ENCODE measurements around the gene FLOT2.
"Not testable (repeated sequence)": the region's sequence is repeated elsewhere in the genome, so short reads cannot be mapped to it uniquely, and the experiment has no call there.

Gene FLOT2, protein sequence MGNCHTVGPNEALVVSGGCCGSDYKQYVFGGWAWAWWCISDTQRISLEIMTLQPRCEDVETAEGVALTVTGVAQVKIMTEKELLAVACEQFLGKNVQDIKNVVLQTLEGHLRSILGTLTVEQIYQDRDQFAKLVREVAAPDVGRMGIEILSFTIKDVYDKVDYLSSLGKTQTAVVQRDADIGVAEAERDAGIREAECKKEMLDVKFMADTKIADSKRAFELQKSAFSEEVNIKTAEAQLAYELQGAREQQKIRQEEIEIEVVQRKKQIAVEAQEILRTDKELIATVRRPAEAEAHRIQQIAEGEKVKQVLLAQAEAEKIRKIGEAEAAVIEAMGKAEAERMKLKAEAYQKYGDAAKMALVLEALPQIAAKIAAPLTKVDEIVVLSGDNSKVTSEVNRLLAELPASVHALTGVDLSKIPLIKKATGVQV

DNA sequence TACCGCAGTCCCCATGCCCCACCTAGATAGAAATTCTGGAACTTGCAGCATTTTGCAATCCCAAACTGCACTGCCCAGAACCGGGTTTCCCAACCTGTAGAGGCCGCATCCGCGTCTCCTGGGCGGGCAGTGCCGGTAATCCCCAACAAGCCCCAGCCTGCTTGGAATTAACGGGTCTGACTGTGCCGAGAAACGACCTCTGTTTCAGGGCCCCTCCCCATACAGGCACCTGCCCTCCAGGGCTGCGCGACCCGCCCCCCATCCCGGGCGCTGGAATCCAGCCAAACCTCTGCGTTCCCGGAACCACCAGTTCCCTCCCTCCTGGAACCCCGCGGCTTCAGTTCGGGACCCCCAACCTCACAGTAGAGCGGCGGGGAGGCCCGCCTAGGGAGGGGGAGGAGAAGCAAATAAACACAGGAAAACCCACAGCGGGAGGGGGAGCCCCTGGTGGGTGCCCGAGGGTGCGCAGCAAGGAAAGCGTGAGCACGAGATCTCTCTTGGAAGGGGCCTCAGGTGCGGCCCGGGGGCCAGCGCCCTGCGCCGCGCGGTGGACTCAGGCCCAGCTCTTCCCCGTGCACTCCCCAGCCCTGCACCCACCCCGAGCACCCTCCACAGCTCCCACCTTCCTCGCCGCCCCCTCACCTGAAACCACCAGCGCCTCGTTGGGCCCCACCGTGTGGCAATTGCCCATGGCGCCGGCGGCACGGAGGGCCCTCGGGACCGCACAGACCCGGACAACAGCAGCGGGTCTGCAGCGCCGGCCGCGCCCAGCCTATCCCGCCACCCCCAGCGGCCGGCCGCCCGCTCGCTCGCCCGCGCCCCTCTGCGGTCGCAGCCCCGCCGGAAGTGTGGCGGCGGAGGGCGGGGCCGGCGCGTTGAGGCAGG is at the start of gene FLOT2:
FLOT2 (minus strand) TSS at position 850 of the 885 bp plus-strand sequence; CDS start at position 691, 159 bp downstream.
- DNase-seq, result peak; percentile 76

DNA sequence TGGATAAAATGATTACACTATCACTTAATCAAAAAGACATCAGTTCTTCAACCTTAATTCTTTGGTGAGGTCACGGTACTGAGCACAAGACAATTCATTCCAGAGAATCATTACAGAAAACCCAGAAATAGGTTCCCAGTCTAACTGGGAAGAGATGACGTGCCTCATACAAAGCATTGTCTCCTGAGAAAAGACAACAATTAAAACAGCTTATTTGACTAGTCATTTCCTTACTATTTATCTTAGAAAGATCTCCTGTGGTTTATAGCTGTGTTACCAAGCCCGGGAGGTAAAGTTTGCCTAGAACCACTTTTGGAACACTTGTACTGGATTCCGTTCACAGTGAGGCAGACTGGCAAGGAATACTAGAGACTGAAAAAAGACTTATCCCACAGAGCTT is 48.7 kb upstream of the FLOT2 start:
- no peak for DNase-seq

DNA sequence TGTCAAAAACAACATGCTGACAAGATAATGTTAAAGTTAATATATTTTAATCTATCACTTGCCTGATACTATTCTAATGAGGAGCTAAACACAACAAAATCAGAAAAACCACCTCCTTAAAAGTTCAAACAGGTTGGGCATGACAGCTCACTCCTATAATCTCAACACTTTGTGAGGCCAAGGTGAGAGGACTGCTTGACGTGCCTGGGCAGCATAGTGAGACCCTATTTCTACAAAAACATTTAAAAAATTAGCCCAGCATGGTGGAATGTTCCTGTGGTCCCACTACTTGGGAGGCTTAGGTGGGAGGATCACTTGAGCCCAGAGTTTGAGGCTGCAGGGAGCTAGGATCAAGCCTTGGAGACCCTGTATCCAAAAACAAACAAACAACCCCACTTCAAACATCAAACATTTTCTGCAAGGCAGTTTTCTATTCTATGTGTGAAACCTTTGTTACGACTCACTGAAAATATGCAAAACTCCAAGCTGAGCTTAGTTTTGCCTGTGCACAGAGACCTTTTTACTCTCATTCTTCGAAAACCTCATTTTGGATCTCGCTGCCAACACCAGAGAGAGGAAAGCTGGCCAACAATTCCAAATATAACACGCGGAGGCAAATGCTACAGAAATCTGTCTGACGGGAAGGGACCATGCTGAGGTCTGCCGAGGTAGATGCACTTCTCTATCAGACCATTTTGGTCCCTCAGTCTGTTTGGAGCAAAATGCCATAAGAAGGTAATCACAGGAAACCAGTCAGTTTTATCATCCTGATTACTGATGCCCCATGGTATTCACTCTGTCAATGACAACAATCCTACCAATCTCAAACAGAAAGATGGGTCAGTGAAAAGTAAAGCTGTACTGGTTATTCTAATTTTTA is 47.6 kb upstream of the FLOT2 start:
- no peak for DNase-seq

DNA sequence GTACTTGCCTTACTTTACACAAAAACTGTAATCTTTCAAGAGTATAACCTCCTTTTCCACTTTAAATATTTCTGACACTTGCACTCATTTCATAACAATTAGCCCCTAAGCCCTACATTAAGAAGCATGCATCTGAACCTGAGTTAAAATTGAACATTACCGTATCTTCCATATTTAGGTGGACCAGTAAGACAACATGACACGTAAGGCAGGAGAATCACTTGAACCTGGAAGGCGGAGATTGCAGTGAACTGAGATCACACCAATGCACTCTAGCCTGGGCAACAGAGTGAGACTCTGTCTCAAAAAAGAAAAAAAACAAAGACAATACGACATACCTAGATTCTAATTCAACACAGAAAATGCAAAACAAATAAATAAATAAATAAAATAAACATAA is 46.8 kb upstream of the FLOT2 start:
- DNase-seq, result no peak

DNA sequence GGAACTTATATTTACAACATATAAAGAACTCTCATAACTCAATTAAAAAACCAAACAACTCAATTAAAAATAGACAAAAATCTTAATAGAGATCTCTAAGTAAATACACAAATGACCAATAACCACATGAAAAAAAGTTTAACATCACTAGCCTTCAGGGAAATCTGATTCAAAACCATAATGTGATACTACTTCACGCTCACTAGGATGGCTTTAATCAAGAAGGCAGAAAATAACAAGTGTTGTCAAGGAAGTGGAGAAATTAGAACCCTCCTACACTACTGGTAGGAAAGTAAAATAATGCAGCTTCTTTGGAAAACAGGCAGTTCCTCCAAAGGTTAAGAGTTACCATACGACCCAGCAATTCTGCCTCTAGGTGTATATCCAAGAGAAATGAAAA is 45.4 kb upstream of the FLOT2 start:
- DNase-seq, result no peak

DNA sequence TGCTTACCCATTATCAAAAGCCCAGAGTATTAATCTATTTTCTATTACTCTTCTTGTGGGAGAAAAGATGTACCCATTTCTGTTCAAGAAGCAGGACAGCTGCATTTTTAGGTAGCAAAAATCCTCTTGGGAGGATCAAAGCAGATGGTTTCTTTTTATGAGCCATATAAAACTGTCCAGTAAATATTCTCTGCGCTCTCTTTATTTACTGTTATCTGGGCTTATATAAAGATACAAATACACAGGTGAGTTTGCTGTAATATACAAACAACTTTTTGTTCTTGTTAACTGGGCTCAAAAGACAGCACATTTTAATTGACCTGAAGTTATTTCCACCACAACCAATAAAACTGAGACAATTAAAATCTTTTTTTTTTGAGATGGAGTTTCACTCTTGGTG is 43.7 kb upstream of the FLOT2 start:
- no peak for DNase-seq

DNA sequence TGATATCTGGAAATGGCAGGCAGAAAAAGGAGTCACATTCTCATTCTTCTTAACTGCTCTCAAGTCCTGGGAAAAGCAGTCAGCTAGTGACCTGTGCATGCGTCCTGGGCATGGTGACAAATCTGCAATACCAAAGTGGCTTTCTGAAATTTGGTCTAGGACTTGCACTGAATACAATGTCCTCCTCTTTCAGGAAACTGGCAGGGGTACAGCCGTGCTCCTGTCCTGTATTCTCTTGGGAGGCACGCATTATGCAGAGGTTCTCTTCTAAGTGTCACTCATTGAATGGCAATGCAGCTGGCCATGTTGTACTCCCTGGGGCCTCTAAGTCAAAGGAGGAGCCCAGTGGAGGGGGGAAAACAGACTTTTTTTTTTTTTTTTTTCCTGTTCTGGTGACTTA is 43.1 kb upstream of the FLOT2 start:
- no peak for DNase-seq

DNA sequence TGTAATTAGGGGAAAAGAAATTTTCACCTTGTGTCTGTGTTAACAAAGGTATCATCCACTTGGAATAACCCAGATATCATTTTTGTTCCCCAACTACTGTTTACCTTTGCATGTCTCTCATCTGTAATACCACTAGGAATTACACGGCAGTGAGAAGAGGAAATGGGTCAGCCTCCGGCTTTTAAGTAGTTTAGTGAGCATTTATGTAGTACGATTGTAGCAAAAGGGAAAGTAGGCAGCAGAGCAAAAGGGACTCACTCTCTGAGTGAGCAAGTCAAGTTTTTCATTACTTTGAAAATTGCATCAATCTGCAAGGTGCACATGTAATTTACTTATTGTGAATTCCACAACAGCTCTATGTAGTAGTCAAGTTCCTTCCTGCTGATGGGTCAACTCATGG is 42.6 kb upstream of the FLOT2 start:
- no peak for DNase-seq

DNA sequence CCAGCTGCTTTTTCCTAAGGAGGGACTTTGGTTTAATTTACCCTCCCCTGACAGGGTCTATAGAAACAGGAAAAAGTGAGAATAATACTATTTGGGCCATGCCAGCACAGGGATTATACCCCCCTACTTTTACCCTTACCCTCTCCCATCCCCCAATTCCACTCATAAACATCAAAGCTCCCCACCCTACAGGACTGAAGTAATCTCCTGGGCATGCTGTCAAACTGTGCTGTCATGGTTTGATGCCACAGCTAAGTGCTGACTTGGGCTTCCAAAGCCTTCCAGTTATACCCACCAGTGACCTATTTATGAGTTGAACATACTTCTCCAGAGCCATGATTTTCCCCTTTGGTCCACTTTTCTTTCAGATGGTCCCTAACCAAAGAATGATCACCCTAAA is 41.0 kb upstream of the FLOT2 start:
- no peak for DNase-seq

DNA sequence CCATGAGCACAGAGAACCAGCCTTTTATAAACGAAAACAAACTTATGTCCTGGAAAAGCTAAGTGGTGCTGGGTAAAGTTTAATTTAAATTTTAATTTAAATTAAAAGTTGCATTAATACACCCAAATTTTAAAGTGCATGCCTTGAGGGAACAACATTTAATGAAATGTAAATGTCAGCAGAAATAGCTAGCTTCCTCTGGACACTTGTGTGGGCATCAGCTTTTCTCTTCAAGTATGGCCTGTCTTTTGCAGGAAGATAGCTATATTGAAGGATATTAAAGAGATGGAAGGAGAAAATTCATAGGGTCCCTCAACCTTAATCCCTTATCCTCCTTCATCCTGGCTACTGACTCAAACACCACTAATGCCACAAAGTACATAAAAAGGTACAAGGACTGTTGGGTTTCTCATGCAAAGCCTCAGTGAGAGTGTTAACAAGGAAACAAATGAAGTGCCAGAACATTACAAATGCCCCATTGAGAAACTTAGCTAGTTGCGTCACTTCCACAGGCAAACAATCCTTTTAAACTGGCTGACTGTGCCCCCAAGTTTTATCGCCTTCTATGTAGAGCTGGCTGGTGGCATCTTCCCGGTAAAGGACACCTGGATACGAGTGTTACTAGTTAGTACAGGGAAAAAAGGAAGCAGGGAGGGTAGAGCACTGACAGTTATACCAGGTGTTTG is 39.7 kb upstream of the FLOT2 start:
- no peak for DNase-seq

DNA sequence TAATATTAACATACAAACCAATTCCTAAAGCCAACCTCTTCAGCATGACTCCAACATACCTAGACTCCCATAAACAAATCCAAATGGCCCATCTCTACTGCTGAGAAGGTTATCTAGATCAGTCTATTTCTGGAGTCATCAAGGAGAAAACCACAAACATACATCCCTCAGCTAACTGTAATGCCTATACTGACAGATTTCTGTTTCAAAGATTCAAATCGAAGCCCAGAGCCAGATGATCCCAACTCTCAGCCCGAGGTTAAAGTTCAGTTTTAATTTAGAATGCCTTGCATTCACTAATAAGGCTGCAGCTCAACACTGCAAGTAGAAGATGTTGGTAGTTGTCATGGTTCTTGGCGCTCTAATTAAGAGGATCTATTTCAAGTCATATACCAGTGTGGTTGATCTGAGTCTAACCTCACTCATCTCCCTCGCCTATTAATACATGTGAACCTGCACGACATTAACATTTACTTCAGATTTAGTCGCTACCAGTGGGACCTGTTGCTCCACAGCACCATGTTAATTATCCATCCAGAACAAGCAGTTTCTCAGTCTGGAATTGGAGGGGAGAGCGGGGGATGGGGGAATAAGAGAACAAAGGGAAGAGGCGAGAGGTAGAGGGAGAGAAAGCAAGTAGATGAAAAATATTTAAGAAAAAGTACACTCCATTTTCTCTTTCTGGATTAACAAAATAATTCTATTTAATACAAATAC is 38.4 kb upstream of the FLOT2 start:
- no peak for DNase-seq

DNA sequence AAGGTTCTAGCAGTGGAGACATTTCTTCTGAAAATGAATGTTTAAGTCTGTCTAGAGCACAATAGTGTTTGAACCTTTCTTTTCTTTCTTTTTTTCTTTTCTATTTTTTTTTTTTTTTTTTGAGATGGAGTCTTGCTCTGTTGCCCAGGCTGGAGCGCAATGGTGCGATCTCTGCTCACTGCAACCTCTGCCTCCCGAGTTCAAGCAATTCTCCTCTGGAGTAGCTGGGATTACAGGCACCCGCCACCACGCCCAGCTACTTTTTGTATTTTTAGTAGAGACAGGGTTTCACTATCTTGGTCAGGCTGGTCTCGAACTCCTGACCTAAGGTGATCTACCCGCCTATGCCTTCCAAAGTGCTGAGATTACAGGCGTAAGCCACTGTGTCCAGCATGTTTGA is 37.0 kb upstream of the FLOT2 start:
- DNase-seq, result not testable (repeated sequence)

DNA sequence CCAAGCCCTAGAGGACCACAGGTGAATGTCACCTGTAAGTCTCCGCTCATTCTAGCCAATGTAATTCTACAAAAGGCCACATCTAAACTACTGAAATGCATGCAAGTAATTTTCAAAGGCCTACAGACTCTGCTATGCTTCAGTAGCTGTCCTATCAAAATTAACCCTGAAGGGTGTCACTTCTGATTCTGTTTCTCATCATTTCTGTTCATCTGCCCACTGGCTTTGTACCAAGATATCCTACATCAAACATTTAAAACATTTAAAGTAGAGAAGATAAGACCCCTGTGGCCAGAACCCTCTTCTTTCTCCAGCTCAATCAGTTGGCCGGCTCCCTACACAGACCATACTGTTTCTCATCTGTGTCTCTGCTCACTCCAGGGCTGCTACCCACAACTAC is 32.3 kb upstream of the FLOT2 start:
- DNase-seq, result no peak

DNA sequence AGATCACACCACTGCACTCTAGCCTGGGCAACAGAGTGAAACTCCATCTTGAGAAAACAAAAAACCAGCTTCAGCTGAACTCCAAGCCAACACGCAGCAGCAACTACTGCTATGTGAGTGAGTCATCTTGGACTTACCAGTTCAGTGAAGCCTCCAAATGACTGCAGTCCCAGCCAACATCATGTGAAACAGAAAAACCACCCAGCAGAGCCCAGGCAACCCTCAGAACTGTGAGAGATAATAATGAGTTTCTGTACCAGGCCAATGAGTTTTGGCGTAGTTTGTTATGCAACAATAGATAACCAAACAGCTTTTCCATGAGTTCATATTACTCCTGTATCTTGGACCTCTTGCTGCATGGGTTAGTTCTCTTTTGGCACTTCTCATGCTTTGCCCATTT is 30.5 kb upstream of the FLOT2 start:
- DNase-seq, result peak; percentile 32

DNA sequence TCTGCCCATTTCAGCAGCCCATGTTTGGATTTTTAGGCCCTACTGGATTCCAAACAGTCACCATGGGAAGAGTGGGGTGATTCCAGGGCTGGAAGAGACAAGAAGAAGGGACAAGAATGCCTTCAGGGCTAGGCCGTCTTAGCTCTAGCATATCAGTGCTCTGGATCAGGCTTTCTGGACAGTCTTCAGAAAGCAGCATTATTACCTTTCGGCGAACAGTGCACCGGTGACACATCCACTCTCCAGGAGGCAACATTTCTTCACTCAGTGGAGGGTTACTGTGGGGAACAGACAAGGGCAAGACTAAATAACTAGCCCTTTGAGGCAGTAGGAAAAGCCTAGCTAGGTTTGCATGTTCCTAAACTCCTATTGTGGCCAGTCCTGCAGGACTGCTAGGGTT is 29.3 kb upstream of the FLOT2 start:
- no peak for DNase-seq

DNA sequence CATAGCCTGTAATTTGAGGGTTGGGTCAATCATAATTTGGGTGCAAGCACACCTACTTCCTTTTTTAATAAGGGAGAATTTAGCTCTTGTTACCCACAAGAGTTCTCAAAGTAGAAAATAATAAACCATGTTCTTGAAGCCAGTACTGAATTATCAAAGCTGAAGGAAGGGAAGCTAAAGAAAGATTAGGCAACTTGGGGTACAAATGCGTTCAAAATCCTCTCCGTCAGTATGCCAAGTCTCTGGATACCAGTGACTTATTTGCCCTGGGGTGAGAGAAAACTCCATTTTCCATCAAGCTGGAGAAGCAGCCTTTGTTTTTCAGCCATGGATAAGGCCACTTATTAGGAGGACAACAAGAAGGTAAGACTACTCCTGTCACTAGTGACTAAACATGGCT is 28.8 kb upstream of the FLOT2 start:
- DNase-seq, result no peak

DNA sequence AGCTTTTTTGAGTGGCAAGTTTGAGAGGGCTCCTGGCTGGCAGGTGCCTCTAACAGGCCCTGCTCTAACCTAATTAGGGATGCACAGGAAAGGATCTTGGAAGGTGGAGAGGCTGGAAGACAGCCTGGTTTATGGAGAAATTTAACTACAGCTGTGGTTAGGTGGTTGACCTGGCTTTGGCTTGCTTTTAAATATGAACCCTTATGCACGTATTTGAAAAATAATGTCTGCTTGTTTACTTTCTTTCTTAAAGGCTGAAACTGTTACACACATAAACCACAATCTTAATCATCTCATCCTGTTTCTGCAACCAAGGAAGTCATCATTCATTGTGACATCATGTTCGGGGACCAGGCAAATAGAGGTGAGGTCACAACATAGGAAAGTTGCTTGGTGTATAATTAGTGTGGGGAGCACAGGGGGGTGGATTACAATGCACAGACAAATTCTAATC is 28.4 kb upstream of the FLOT2 start:
- peak; percentile 24 for DNase-seq

DNA sequence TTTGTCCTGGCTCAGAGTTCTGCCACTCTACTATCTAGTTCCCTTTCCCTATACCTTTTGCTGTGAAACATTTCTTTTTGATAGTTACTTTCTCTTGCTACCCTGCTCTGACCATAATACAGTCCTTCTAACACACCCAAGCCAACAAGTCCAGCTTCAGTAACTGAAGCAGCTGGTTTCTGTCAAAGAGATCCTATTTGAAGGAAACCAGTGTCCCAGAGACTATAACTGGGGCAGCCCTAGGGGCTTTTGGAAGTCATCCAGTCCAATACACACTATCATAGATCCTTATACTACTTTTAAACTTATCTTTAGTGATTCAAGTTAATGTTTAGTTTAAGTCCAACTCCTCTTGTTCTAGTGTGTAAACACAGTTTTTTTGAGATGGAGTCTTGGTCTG is 22.7 kb upstream of the FLOT2 start:
- no peak for DNase-seq

DNA sequence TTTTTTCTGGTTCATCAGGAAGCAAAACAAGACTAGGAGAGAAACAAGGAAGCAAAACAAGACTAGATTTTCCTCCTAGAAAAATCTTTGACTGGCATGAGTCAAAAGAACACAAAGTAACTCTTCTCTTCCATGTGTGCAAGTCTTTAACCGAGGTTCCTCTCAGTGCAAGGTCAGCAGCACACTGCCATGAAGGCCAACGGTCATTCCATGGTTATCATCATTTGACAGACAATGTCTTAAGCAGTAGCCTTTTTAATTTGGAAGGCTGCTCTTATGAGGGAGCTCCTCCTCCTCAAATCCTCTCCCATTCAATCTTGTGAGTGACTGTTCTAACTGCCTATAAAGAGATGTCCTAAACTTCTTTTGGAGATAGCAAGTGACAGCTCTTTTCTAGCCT is 20.8 kb upstream of the FLOT2 start:
- DNase-seq, result no peak

DNA sequence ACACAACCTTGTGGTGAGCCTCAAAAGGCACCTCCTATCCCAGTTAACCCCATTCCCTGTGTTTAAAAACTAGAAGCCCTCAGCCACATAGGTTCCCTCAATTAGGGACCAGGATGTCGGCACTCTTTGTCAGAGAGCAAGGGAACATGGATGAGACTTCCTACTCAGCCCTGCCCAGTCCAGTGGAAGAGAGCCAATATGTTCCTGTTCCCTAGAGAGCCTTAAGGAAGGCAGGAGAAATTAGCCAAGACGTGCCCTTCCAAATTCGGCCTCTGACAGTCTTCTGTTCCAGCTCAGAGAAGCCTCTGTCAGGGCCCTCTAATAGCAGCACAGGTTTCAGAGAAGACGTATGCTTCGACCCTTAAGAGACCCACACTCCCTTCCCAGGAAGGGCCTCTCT is 19.9 kb upstream of the FLOT2 start:
- no peak for DNase-seq

DNA sequence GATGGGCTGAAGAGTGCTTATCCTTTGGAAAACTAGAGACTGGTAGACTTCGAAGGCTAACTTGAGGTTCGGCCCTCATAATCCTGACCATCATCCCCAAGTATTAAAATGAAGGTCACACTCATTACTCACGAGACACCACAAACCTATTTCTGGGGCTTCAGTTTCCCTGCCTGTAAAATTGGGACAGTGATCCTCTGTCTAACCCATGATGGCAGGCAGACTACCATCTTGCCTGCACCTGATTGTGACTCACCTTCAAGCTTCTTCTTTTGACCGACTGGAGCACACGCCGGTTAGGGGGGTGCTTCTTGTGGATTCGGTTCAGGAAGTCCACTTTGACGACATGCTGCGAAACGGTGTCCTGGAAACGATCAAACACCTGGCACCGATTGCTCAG is 19.5 kb upstream of the FLOT2 start:
- no peak for DNase-seq

Data from activated naive CD4-positive, alpha-beta T cell treated with anti-CD3 and anti-CD28 coated beads, Interleukin-2, amount 50 U/mL, for 16 hours (primary cell).